Kidney (tissue), 14 donors: Measurements from ENCODE around the gene ZSWIM6. TPM values are rescaled to one million over a fixed set of nuclear protein-coding genes. Genes with fewer than 3 reads are reported as not detected.

Experiments used
- DNase-seq, 5 donors: peaks; one replicate each; pipeline ENCODE4 v3.0.0-alpha.2; 2013 to 2020
- FAIRE-seq: peaks from 2 replicates; lab custom pipeline; 2012; peaks lifted over from hg19 to GRCh38; lab: Jason Lieb, UNC
- H3K27ac ChIP-seq, 2 donors: one replicate each; pipeline ENCODE4 v1.7.0; 2013; ENCODE audit warnings: low read depth in 2 of 2, low read length in 2 of 2, inconsistent platforms in 1 of 2
- H3K27me3 ChIP-seq: one replicate; pipeline ENCODE4 v1.7.1; 2013; ENCODE audit warnings: low read length, inconsistent platforms; ENCODE audit not compliant: control insufficient read depth, insufficient read depth
- H3K36me3 ChIP-seq, 3 donors: one replicate each; pipeline versions ENCODE4 v1.7.0 to v1.7.1; 2013; ENCODE audit warnings: low read length in 3 of 3, control low read depth in 1 of 3, inconsistent platforms in 1 of 3; ENCODE audit not compliant: insufficient read depth in 3 of 3, control insufficient read depth in 2 of 3
- H3K4me1 ChIP-seq, 3 donors: one replicate each; pipeline versions ENCODE4 v1.7.0 to v1.7.1; 2013; ENCODE audit warnings: low read length in 3 of 3, inconsistent platforms in 1 of 3, low read depth in 1 of 3; ENCODE audit not compliant: control insufficient read depth in 2 of 3, insufficient read depth in 2 of 3
- H3K4me3 ChIP-seq, 3 donors: one replicate each; pipeline versions ENCODE4 v1.7.0 to v1.8.1; 2013; ENCODE audit warnings: low read length in 3 of 3, control low read depth in 1 of 3, inconsistent platforms in 1 of 3
- H3K9ac ChIP-seq, 3 donors: one replicate each; pipeline versions ENCODE4 v1.7.0 to v1.7.1; 2013; ENCODE audit warnings: low read length in 3 of 3, control low read depth in 1 of 3, inconsistent platforms in 1 of 3
- H3K9me3 ChIP-seq, 3 donors: one replicate each; pipeline versions ENCODE4 v1.7.0 to v1.7.1; 2013; ENCODE audit warnings: low read length in 3 of 3, control low read depth in 1 of 3, inconsistent platforms in 1 of 3; ENCODE audit not compliant: control insufficient read depth in 2 of 3, insufficient read depth in 1 of 3
- CTCF ChIP-seq: IDR thresholded peaks from 3 replicates; pipeline ENCODE4 v1.5.1; 2012; ENCODE audit warnings: mild to moderate bottlenecking, moderate library complexity, borderline replicate concordance; ENCODE audit not compliant: insufficient read depth; ENCODE audit errors: extremely low read depth
- intact Hi-C: fragments of 100-400 bp; cut with DNase I; formaldehyde crosslinking; loops from one replicate; pipeline ENCODE4 v1.11.1; 2022
- polyA plus RNA-seq: library from polyadenylated mRNA; stranded (reverse); fragments of 350-450 nt; fragmentation: Illumina TruSeq; extraction: RNeasy Lipid Tissue Mini Kit (QIAGEN cat#74804); gene quantifications from one replicate; pipeline ENCODE4 v1.2.3, GENCODE V29; 2014; ENCODE audit warnings: low read depth, low replicate concordance; ENCODE audit not compliant: insufficient read depth
- total RNA-seq: library from RNA; stranded (reverse); fragmentation: NEBNext Ultra II Directional; extraction: Animal tissue kit (Norgen Biotek cat#: 25700); gene quantifications from one replicate; pipeline ENCODE4 v1.2.1, GENCODE V29; 2021
- donor health status: control.
- donor health status: control.
- donor health status: control.
- donor health status: control.
- donor health status: control.
- donor health status: DM: yes; HTN: yes; CAD: no.
- donor health status: Normal renal cell carcinoma (clear cell type).

The ZSWIM6 gene
- total and polyA plus RNA-seq, 2 donors from 2014 or later = 2.9 to 20.3 TPM

GRCh38 chr5:61440596-61440995 is 108.5 kb downstream of the ZSWIM6 start:
- peaks cover 0 to 16% (median 3%) of the 10 kb centered on the region in 3 donors for H3K9me3 ChIP-seq
- DNase-seq = no peak
- no peak for FAIRE-seq
- H3K4me3 ChIP-seq = no peak overlapping the region
- intact Hi-C loops = no loop called here
- TF ChIP-seq CTCF = no peak
- H3K9ac ChIP-seq = no peak overlapping the region
- H3K27me3 ChIP-seq = no peaks in the 10 kb centered on the region
- no peaks in the 10 kb centered on the region for H3K4me1 ChIP-seq
- H3K36me3 ChIP-seq = no peaks in the 10 kb centered on the region
- no peak overlapping the region for H3K27ac ChIP-seq

GRCh38 chr5:61441742-61442141 is 109.7 kb downstream of the ZSWIM6 start:
- H3K27me3 ChIP-seq = no peaks in the 10 kb centered on the region
- no peak overlapping the region for H3K27ac ChIP-seq
- H3K4me3 ChIP-seq = no peak overlapping the region
- no peaks in the 10 kb centered on the region for H3K36me3 ChIP-seq
- H3K9ac ChIP-seq = no peak overlapping the region
- no peak for DNase-seq
- no peaks in the 10 kb centered on the region for H3K4me1 ChIP-seq
- intact Hi-C loops = no loop called here
- peaks cover 0 to 16% (median 3%) of the 10 kb centered on the region in 3 donors for H3K9me3 ChIP-seq
- no peak for FAIRE-seq
- TF ChIP-seq CTCF = no peak

GRCh38 chr5:61447780-61448495 is 115.9 kb downstream of the ZSWIM6 start:
- peaks cover 0 to 7% (median 3%) of the 10 kb centered on the region in 3 donors for H3K4me1 ChIP-seq
- no peak for TF ChIP-seq CTCF
- H3K4me3 ChIP-seq = no peak overlapping the region
- intact Hi-C loops = no loop called here
- no peak overlapping the region for H3K9ac ChIP-seq
- no peak overlapping the region for H3K27ac ChIP-seq
- H3K9me3 ChIP-seq = peaks cover 0 to 12% (median 0%) of the 10 kb centered on the region in 3 donors
- no peak for DNase-seq
- H3K27me3 ChIP-seq = no peaks in the 10 kb centered on the region
- no peak for FAIRE-seq
- no peaks in the 10 kb centered on the region for H3K36me3 ChIP-seq
